PC-3 (cell line): Measurements from ENCODE around the gene SSH3.

Experiments
- EZH2phosphoT487 ChIP-seq: fragments of 300-600 bp; sonication (generic); IDR thresholded peaks from 2 replicates; pipeline ENCODE4 v1.6.1; 2018; ENCODE audit warnings: mild to moderate bottlenecking, antibody characterized with exemption, low read length, borderline replicate concordance
- TF ChIP-seq, protein P1 (sequence below): fragments of 300-600 bp; sonication (generic); conservative IDR thresholded peaks from 2 replicates; pipeline ENCODE4 v1.5.1; 2017; ENCODE audit warnings: antibody characterized with exemption, low read depth, mild to moderate bottlenecking, low read length

DNA sequence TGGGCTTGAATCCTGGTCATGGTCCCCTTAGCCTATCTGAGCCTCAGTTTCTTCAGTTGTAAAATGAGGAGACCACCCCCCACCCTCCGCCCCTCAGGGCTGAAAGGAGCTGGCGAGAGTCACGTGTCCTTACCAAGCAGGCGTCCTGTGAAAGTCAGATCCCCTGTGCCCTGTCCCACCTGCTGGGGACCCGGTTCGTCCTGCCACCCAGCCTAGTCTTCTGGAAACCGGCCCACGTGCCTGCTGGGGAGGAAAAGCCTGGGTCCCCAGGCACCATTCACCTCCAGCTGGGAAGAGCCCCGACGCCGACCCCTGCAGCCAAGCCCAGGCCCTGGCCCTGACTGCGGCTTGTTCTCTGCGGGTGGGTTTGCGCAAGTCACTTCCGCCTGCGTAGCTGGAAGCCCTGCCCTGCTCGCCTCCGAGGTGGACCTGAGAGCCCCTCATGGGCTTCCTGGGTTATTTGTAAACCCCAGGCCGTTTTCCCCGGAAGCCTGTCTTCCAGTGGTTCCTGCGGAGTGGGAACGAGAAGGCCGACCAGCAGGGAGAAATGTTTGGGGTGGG lies 679 bp upstream of the SSH3 start:
- TF ChIP-seq, protein P1, sequence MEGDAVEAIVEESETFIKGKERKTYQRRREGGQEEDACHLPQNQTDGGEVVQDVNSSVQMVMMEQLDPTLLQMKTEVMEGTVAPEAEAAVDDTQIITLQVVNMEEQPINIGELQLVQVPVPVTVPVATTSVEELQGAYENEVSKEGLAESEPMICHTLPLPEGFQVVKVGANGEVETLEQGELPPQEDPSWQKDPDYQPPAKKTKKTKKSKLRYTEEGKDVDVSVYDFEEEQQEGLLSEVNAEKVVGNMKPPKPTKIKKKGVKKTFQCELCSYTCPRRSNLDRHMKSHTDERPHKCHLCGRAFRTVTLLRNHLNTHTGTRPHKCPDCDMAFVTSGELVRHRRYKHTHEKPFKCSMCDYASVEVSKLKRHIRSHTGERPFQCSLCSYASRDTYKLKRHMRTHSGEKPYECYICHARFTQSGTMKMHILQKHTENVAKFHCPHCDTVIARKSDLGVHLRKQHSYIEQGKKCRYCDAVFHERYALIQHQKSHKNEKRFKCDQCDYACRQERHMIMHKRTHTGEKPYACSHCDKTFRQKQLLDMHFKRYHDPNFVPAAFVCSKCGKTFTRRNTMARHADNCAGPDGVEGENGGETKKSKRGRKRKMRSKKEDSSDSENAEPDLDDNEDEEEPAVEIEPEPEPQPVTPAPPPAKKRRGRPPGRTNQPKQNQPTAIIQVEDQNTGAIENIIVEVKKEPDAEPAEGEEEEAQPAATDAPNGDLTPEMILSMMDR, result no peak
- TF ChIP-seq EZH2phosphoT487, result no peak
